PC-3 (cell line): Measurements from ENCODE around the gene IL13. TPM values are rescaled to one million over a fixed set of nuclear protein-coding genes. Genes with fewer than 3 reads are reported as not detected.

Experiments used
- ATAC-seq: fragments of 200-7000 bp; cut with Tn5 transposase; 2 replicates; pipeline ENCODE4 v1.9.1; 2020; ENCODE audit warnings: mild to moderate bottlenecking, moderate library complexity
- BruUV-seq: library from RNA; stranded (reverse); fragments of 400-500 nt; replicated peaks from 2 replicates; lab custom pipeline; 2021; lab: Mats Ljungman, UMichigan
- CTCF ChIA-PET: fragments of 300-600 bp; sonication (Branson Sonifier 250); formaldehyde crosslinking; loops from one replicate; lab custom pipeline; 2022; ENCODE audit warnings: antibody characterized with exemption; lab: Charles Lee
- POLR2A ChIA-PET: fragments of 300-600 bp; sonication (Branson Sonifier 250); formaldehyde crosslinking; loops from one replicate; lab custom pipeline; 2022; ENCODE audit warnings: antibody characterized with exemption; ENCODE audit not compliant: unreplicated experiment; lab: Charles Lee
- DNase-seq: peaks from one replicate; pipeline ENCODE4 v3.0.0-alpha.2; 2015
- H2AFZ ChIP-seq: fragments of 300-600 bp; sonication (generic); 2 replicates; pipeline ENCODE4 v1.6.0; 2016; ENCODE audit warnings: antibody characterized with exemption, low read length
- H3F3A ChIP-seq: fragments of 300-600 bp; sonication (generic); one replicate; pipeline ENCODE4 v1.6.0; 2017; ENCODE audit warnings: antibody characterized with exemption, low read length, control low read depth, mild to moderate bottlenecking; ENCODE audit not compliant: unreplicated experiment
- H3K27ac ChIP-seq: fragments of 300-600 bp; sonication (generic); 2 replicates; pipeline ENCODE4 v1.5.1; 2016; ENCODE audit warnings: mild to moderate bottlenecking, low read length
- H3K27me3 ChIP-seq: fragments of 300-600 bp; sonication (generic); 2 replicates; pipeline ENCODE4 v1.6.1; 2016; ENCODE audit warnings: low read length, mixed read lengths
- H3K36me3 ChIP-seq: fragments of 300-600 bp; sonication (generic); 2 replicates; pipeline ENCODE4 v1.6.1; 2016; ENCODE audit warnings: low read depth, mixed run types, low read length, mixed read lengths
- H3K4me1 ChIP-seq: fragments of 300-600 bp; sonication (generic); 2 replicates; pipeline ENCODE4 v1.5.1; 2016; ENCODE audit warnings: low read length; ENCODE audit not compliant: insufficient read depth
- H3K4me2 ChIP-seq: fragments of 300-600 bp; sonication (generic); 2 replicates; pipeline ENCODE4 v1.6.0; 2016; ENCODE audit warnings: low read length
- H3K4me3 ChIP-seq: fragments of 300-600 bp; sonication (generic); 2 replicates; pipeline ENCODE4 v1.5.1; 2016; ENCODE audit warnings: mild to moderate bottlenecking, low read length, mixed read lengths
- H3K79me2 ChIP-seq: fragments of 300-600 bp; sonication (generic); 2 replicates; pipeline ENCODE4 v1.6.1; 2017; ENCODE audit warnings: low read length, mixed read lengths
- H3K9ac ChIP-seq: fragments of 300-600 bp; sonication (generic); 2 replicates; pipeline ENCODE4 v1.6.0; 2016; ENCODE audit warnings: mild to moderate bottlenecking, low read length
- H3K9me2 ChIP-seq: fragments of 300-600 bp; sonication (generic); replicated peaks from 2 replicates; pipeline ENCODE4 v1.6.1; 2016; ENCODE audit warnings: mixed run types, low read length, mixed read lengths
- H3K9me3 ChIP-seq: fragments of 300-600 bp; sonication (generic); 2 replicates; pipeline ENCODE4 v1.6.1; 2016; ENCODE audit warnings: low read length, mixed read lengths
- H4K20me1 ChIP-seq: fragments of 300-600 bp; sonication (generic); 2 replicates; pipeline ENCODE4 v1.6.1; 2016; ENCODE audit warnings: low read length, mixed read lengths
- CTCF ChIP-seq: fragments of 300-600 bp; sonication (generic); conservative IDR thresholded peaks from 2 replicates; pipeline ENCODE4 v1.5.1; 2017; ENCODE audit warnings: antibody characterized with exemption, low read depth, mild to moderate bottlenecking, low read length
- EZH2 ChIP-seq: fragments of 300-600 bp; sonication (generic); IDR thresholded peaks from one replicate; pipeline ENCODE4 v1.6.1; 2017; ENCODE audit warnings: antibody characterized with exemption, mild to moderate bottlenecking, low read length; ENCODE audit not compliant: unreplicated experiment
- EZH2phosphoT487 ChIP-seq: fragments of 300-600 bp; sonication (generic); IDR thresholded peaks from 2 replicates; pipeline ENCODE4 v1.6.1; 2018; ENCODE audit warnings: mild to moderate bottlenecking, antibody characterized with exemption, low read length, borderline replicate concordance
- intact Hi-C: fragments of 100-400 bp; cut with micrococcal nuclease; formaldehyde crosslinking; loops from 2 replicates; pipeline ENCODE4 v1.9.0; 2023
- total RNA-seq: library from RNA; depleted of rRNA; stranded (reverse); fragments of >200 nt; gene quantifications from 2 replicates; pipeline ENCODE4 v1.2.3, GENCODE V29; 2014

Gene IL13
- total RNA-seq, 1 experiment from 2014 or later: not detected

- no peaks in the 10 kb centered on the region for H3K27me3 ChIP-seq
- no peak for TF ChIP-seq CTCF
- no peak for TF ChIP-seq EZH2
- no peak for TF ChIP-seq EZH2phosphoT487
- CTCF ChIA-PET: no interaction called here
Observed at GRCh38 chr5:132621699-132622098, 36.3 kb upstream of the IL13 start.

DNA sequence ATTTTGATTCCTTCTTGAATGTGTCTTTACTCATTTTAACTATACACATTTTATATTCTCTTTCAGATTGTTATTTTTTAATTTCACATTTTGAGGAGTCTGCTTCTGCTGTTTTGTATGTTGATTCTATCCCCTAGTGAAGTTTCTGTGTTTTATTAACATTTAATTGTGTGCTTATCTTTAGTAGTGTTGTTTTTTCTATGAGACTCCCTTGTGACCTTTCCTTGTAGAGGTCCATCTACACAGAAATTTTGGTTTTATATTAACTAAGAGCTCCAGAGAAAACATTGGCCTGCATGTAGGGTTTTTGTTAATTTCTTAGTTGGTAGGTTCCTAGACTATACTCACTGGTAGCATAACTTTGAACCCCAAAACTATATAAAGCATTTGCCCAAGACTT, 35.4 kb upstream of the IL13 start:
- no peak for TF ChIP-seq EZH2phosphoT487
- no peaks in the 10 kb centered on the region for H3K27me3 ChIP-seq
- no peaks in the 10 kb centered on the region for H3K9me3 ChIP-seq
- no peak overlapping the region for H3K4me3 ChIP-seq
- H2AFZ ChIP-seq: no peak overlapping the region
- BruUV-seq: no TSS peak
- ChIA-PET CTCF (no interaction called here), POLR2A (no interaction called here)
- H3K4me2 ChIP-seq: no peak overlapping the region
- H3K4me1 ChIP-seq: no peaks in the 10 kb centered on the region
- H3K27ac ChIP-seq: no peak overlapping the region
- ATAC-seq: no peak
- DNase-seq: no peak
- no peaks in the 10 kb centered on the region for H3F3A ChIP-seq
- H4K20me1 ChIP-seq: no peaks in the 10 kb centered on the region
- H3K9me2 ChIP-seq: no peaks in the 10 kb centered on the region
- H3K79me2 ChIP-seq: no peaks in the 10 kb centered on the region
- intact Hi-C loops: no loop called here
- H3K9ac ChIP-seq: no peak overlapping the region
- no peaks in the 10 kb centered on the region for H3K36me3 ChIP-seq

More at GRCh38 chr5:132621699-132622098, 36.3 kb upstream of the IL13 start:
- Histone ChIP-seq H3K36me3 (no peaks in the 10 kb centered on the region), H3K9ac (no peak overlapping the region), H3K9me2 (no peaks in the 10 kb centered on the region), H3F3A (no peaks in the 10 kb centered on the region), H3K9me3 (no peaks in the 10 kb centered on the region), H3K27ac (no peak overlapping the region), H3K4me2 (no peak overlapping the region), H3K4me3 (no peak overlapping the region), H2AFZ (no peak overlapping the region), H3K4me1 (no peaks in the 10 kb centered on the region), H4K20me1 (no peaks in the 10 kb centered on the region), H3K79me2 (no peaks in the 10 kb centered on the region)
- ATAC-seq (no peak), DNase-seq (no peak)
- intact Hi-C loops: no loop called here
- POLR2A ChIA-PET: no interaction called here
- BruUV-seq: no TSS peak

GRCh38 chr5:132627470-132627869, 30.5 kb upstream of the IL13 start:
- Histone ChIP-seq H3K9ac (no peak overlapping the region), H3K36me3 (no peaks in the 10 kb centered on the region), H3K27me3 (no peaks in the 10 kb centered on the region), H2AFZ (no peak overlapping the region), H3K4me2 (no peak overlapping the region), H3F3A (no peaks in the 10 kb centered on the region), H3K9me3 (no peaks in the 10 kb centered on the region), H3K79me2 (no peaks in the 10 kb centered on the region), H3K4me1 (no peaks in the 10 kb centered on the region), H3K4me3 (no peak overlapping the region), H3K27ac (no peak overlapping the region), H3K9me2 (no peaks in the 10 kb centered on the region), H4K20me1 (no peaks in the 10 kb centered on the region)
- no peak for TF ChIP-seq EZH2phosphoT487
- TF ChIP-seq CTCF: no peak
- no peak for TF ChIP-seq EZH2
- CTCF ChIA-PET: no interaction called here
- ATAC-seq (no peak), DNase-seq (no peak)
- no TSS peak for BruUV-seq
- intact Hi-C loops: no loop called here
- POLR2A ChIA-PET: no interaction called here
